ENCODE results near the gene C5orf63.

- no peak for TF ChIP-seq CTCF (IDR thresholded peaks at IDR 0.05; ENCODE audit: low read length)
- TF ChIP-seq EZH2 (IDR thresholded peaks at IDR 0.05; ENCODE audit: borderline replicate concordance, low read length), result no peak
Observed at GRCh38 chr5:127111112-127111511, 37.8 kb upstream of the C5orf63 start.

Measured in OCI-LY1 (cell line).